Measurements from ENCODE around the gene ZNF593.

Gene ZNF593

GRCh38 chr1:26148887-26149286 lies 20.8 kb upstream of the ZNF593 start:
- no peak for DNase-seq (ENCODE audit: low read depth)

- DNase-seq (ENCODE audit: low read depth) = no peak
Observed at GRCh38 chr1:26153966-26154532, 15.7 kb upstream of the ZNF593 start.

- no peak for DNase-seq (ENCODE audit: low read depth)
Observed at GRCh38 chr1:26154750-26155149, 15.0 kb upstream of the ZNF593 start.

GRCh38 chr1:26155370-26156284 lies 14.1 kb upstream of the ZNF593 start:
- no peak for DNase-seq (ENCODE audit: low read depth)

- DNase-seq (ENCODE audit: low read depth) = no peak
Observed at GRCh38 chr1:26156285-26157038, 13.2 kb upstream of the ZNF593 start.

GRCh38 chr1:26158271-26158907 lies 11.3 kb upstream of the ZNF593 start:
- no peak for DNase-seq (ENCODE audit: low read depth)

- no peak for DNase-seq (ENCODE audit: low read depth)
Observed at GRCh38 chr1:26158908-26159742, 10.6 kb upstream of the ZNF593 start, which contains the start of gene FAM110D. Gene FAM110D, plus strand, starts transcription at chr1:26159079. Its CDS starts 2,213 bp downstream, at chr1:26161292.

- DNase-seq (ENCODE audit: low read depth) = no peak
Observed at GRCh38 chr1:26159743-26160039, 10.0 kb upstream of the ZNF593 start.

GRCh38 chr1:26160527-26161414 lies 8.9 kb upstream of the ZNF593 start:
- DNase-seq (ENCODE audit: low read depth) = no peak

- no peak for DNase-seq (ENCODE audit: low read depth)
Observed at GRCh38 chr1:26161415-26162219, 8.1 kb upstream of the ZNF593 start.

GRCh38 chr1:26162220-26162709 lies 7.4 kb upstream of the ZNF593 start:
- DNase-seq (ENCODE audit: low read depth) = no peak

GRCh38 chr1:26163684-26164035 lies 6.0 kb upstream of the ZNF593 start:
- DNase-seq (ENCODE audit: low read depth) = no peak

GRCh38 chr1:26164036-26164860 lies 5.5 kb upstream of the ZNF593 start:
- no peak for DNase-seq (ENCODE audit: low read depth)

GRCh38 chr1:26164861-26165842 lies 4.6 kb upstream of the ZNF593 start:
- DNase-seq (ENCODE audit: low read depth) = no peak

- DNase-seq (ENCODE audit: low read depth) = no peak
Observed at GRCh38 chr1:26166719-26167281, 2.9 kb upstream of the ZNF593 start.

- DNase-seq (ENCODE audit: low read depth) = no peak
Observed at GRCh38 chr1:26168410-26169197, 1.1 kb upstream of the ZNF593 start, which contains the start of gene C1orf232. Gene C1orf232, minus strand, starts transcription at chr1:26168963. Its CDS starts 464 bp downstream, at chr1:26168499.
